HEK293T (cell line): Measurements from ENCODE around the gene CLNS1A.

Experiments used
- CTCF ChIA-PET: fragments of 350-600 bp; formaldehyde crosslinking; extraction: SDS; loops from one replicate; lab custom pipeline; 2021; ENCODE audit warnings: antibody characterized with exemption, inconsistent platforms; lab: Yijun Ruan, JAX
- POLR2A ChIA-PET: fragments of 350-600 bp; formaldehyde crosslinking; extraction: SDS; loops from one replicate; lab custom pipeline; 2020; ENCODE audit warnings: antibody characterized with exemption, inconsistent platforms; lab: Yijun Ruan, JAX
- DNase-seq: peaks from one replicate; pipeline ENCODE4 v3.0.0; 2012; ENCODE audit warnings: mixed read lengths; ENCODE audit errors: extremely low spot score
- ARNT ChIP-seq: fragments of 450-650 bp; IDR thresholded peaks from 2 replicates; pipeline ENCODE4 v1.6.1; 2017; ENCODE audit warnings: mild to moderate bottlenecking
- BHLHE40 ChIP-seq: fragments of 450-650 bp; IDR thresholded peaks from 2 replicates; pipeline ENCODE4 v1.6.1; 2016; ENCODE audit warnings: mild to moderate bottlenecking, moderate library complexity, borderline replicate concordance
- CTBP1 ChIP-seq: fragments of 450-650 bp; IDR thresholded peaks from 2 replicates; pipeline ENCODE4 v1.6.1; 2016; ENCODE audit warnings: borderline replicate concordance
- ELF4 ChIP-seq: fragments of 450-650 bp; IDR thresholded peaks from 2 replicates; pipeline ENCODE4 v1.6.1; 2017; ENCODE audit warnings: antibody characterized with exemption
- FOXA1 ChIP-seq: fragments of 450-650 bp; IDR thresholded peaks from 2 replicates; pipeline ENCODE4 v1.6.1; 2016; ENCODE audit warnings: mild to moderate bottlenecking
- FOXK2 ChIP-seq: fragments of 450-650 bp; IDR thresholded peaks from 2 replicates; pipeline ENCODE4 v1.6.1; 2016; ENCODE audit warnings: mild to moderate bottlenecking
- FOXM1 ChIP-seq: fragments of 450-650 bp; IDR thresholded peaks from 2 replicates; pipeline ENCODE4 v1.6.1; 2017; ENCODE audit warnings: mild to moderate bottlenecking, borderline replicate concordance
- HDGF ChIP-seq: fragments of 450-650 bp; IDR thresholded peaks from 2 replicates; pipeline ENCODE4 v1.6.1; 2017; ENCODE audit warnings: antibody characterized with exemption, borderline replicate concordance
- L3MBTL2 ChIP-seq: fragments of 450-650 bp; conservative IDR thresholded peaks from 2 replicates; pipeline ENCODE4 v1.6.1; 2016; ENCODE audit warnings: mild to moderate bottlenecking
- LEF1 ChIP-seq: fragments of 450-650 bp; IDR thresholded peaks from 2 replicates; pipeline ENCODE4 v1.6.1; 2017; ENCODE audit warnings: mild to moderate bottlenecking, borderline replicate concordance
- NFRKB ChIP-seq: fragments of 450-650 bp; IDR thresholded peaks from 2 replicates; pipeline ENCODE4 v1.6.1; 2016; ENCODE audit warnings: mild to moderate bottlenecking, moderate library complexity
- SP1 ChIP-seq: fragments of 450-650 bp; IDR thresholded peaks from 2 replicates; pipeline ENCODE4 v1.6.1; 2017
- SUZ12 ChIP-seq: fragments of 450-650 bp; IDR thresholded peaks from 2 replicates; pipeline ENCODE4 v1.6.1; 2016; ENCODE audit warnings: mild to moderate bottlenecking
- TARDBP ChIP-seq: fragments of 450-650 bp; IDR thresholded peaks from 2 replicates; pipeline ENCODE4 v1.6.1; 2016
- ZNF384 ChIP-seq: fragments of 450-650 bp; IDR thresholded peaks from 2 replicates; pipeline ENCODE4 v1.6.1; 2016
- TF ChIP-seq, protein P1 (sequence below): fragments of 450-650 bp; IDR thresholded peaks from 2 replicates; pipeline ENCODE4 v1.6.1; 2016

CLNS1A gene

DNA sequence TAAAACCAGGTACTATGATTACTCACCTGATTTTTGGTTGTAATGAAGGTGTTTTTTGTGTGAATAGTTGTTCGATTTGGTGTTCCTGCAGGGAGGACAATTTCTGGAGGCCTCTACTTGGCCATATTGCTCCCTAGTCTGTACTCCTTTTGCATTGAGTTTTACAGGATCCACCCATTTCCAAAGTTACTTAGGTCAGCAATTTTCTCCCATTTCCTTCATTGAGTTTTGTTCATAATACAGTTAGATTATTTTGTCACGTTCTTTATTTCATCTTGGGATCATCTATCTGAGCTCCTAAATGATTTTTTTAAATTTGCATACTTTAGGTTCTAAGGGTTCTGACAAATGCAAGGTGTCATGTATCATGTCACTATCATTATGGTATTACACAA is 67.9 kb downstream of the CLNS1A start:
- POLR2A ChIA-PET = no interaction called here
- DNase-seq = no peak
- TF ChIP-seq HDGF (no peak), TARDBP (no peak), SP1 (no peak), ZNF384 (no peak), NFRKB (no peak), FOXK2 (no peak), FOXM1 (no peak), BHLHE40 (no peak), ELF4 (no peak), LEF1 (no peak), CTBP1 (no peak), SUZ12 (no peak), FOXA1 (no peak), ARNT (no peak)
- TF ChIP-seq, protein P1, sequence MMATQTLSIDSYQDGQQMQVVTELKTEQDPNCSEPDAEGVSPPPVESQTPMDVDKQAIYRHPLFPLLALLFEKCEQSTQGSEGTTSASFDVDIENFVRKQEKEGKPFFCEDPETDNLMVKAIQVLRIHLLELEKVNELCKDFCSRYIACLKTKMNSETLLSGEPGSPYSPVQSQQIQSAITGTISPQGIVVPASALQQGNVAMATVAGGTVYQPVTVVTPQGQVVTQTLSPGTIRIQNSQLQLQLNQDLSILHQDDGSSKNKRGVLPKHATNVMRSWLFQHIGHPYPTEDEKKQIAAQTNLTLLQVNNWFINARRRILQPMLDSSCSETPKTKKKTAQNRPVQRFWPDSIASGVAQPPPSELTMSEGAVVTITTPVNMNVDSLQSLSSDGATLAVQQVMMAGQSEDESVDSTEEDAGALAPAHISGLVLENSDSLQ = no peak
- CTCF ChIA-PET = no interaction called here

DNA sequence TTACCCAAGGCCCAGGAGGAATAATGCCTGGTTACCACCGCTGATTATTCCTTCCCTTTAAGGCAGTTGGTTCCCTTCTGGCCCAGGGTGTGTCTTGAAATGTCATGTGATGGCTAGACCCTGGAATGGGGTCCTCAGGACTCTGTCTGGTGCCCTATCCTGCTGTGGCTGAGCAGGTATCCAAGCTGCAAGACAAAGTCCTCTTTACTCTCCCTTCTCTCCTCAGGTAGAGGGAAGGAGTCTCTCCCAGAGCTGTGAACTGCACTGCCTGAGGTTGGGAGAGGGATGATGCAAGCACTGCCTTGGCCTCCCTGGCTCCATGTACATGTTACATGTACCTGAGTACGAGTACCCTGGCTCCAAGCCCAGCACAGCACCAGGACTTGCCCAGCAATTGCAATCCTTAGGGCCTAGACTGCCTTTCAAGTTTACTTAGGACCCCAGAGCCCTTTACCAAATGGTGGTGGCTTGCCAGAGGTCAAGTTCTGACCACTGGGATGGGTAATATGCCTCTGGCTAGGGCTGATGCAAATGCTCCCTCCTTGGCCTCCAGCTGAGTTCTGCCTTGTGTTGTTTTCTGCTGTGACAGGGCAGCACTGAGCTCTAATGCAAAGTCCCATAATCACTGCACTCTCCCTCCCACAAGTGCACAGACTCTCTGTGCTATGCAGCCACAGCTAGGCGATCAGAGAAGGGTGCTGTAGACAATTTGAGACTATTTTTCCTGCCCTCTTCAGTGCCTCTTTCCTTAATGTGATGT is 68.5 kb downstream of the CLNS1A start:
- ChIA-PET POLR2A (no interaction called here), CTCF (no interaction called here)
- no peak for TF ChIP-seq ZNF384
- no peak for TF ChIP-seq LEF1
- TF ChIP-seq L3MBTL2 = no peak
- no peak for TF ChIP-seq ELF4
- no peak for TF ChIP-seq HDGF
- no peak for TF ChIP-seq TARDBP
- no peak for TF ChIP-seq NFRKB
- TF ChIP-seq FOXA1 = no peak
- no peak for TF ChIP-seq SP1
- no peak for TF ChIP-seq ARNT
- TF ChIP-seq, protein P1 = no peak
- TF ChIP-seq SUZ12 = no peak
- TF ChIP-seq FOXM1 = no peak
- TF ChIP-seq FOXK2 = no peak
- no peak for TF ChIP-seq BHLHE40
- TF ChIP-seq CTBP1 = no peak
- DNase-seq = no peak

DNA sequence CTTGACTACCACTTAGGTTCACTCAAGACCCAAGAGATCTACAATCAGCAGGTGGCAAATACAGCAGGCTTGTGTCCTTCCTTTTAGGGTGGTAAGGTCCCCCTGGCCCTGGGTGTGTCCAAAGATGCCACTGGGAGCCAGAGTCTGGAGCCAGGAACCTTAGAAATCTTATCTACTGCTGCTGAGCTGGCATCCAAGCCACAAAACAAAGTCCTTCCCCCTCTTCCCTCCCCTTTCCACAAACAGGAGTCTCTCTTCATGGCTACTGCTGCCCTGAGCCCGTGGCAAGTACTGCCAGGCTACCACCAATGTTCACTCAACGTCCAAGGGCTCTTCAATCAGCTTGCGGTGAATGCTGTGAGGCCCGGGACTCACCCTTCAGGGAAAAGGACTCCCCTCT is 69.3 kb downstream of the CLNS1A start:
- ChIA-PET POLR2A (no interaction called here), CTCF (no interaction called here)
- TF ChIP-seq TARDBP = no peak
- TF ChIP-seq ARNT = no peak
- TF ChIP-seq NFRKB = no peak
- no peak for TF ChIP-seq SUZ12
- TF ChIP-seq ELF4 = no peak
- TF ChIP-seq L3MBTL2 = no peak
- no peak for TF ChIP-seq FOXA1
- TF ChIP-seq ZNF384 = no peak
- no peak for TF ChIP-seq FOXK2
- TF ChIP-seq LEF1 = no peak
- TF ChIP-seq, protein P1 = no peak
- no peak for TF ChIP-seq CTBP1
- TF ChIP-seq HDGF = no peak
- no peak for TF ChIP-seq BHLHE40
- TF ChIP-seq FOXM1 = no peak
- no peak for TF ChIP-seq SP1
- no peak for DNase-seq
